ENCODE data around the gene RNF138.

DNA sequence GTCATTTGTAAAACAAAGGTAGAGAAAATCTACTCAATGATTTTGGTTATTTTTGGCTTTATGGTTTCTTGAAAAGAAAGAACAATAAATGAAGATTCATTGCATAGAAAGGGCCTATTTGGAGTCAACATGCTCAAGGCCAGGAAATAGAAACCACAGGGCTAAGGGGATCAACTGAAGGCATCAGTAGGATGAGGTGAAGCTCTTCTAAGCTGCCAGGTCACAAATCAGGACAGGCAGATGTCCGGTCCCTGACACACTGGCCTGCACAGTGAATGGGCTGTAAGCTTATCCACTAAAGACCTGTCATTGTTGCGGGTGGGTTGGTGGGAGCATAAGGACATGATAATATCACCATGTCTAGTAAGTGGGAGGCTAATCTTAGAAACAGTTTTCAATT is 31.6 kb upstream of the RNF138 start:
- TF ChIP-seq, protein P1, sequence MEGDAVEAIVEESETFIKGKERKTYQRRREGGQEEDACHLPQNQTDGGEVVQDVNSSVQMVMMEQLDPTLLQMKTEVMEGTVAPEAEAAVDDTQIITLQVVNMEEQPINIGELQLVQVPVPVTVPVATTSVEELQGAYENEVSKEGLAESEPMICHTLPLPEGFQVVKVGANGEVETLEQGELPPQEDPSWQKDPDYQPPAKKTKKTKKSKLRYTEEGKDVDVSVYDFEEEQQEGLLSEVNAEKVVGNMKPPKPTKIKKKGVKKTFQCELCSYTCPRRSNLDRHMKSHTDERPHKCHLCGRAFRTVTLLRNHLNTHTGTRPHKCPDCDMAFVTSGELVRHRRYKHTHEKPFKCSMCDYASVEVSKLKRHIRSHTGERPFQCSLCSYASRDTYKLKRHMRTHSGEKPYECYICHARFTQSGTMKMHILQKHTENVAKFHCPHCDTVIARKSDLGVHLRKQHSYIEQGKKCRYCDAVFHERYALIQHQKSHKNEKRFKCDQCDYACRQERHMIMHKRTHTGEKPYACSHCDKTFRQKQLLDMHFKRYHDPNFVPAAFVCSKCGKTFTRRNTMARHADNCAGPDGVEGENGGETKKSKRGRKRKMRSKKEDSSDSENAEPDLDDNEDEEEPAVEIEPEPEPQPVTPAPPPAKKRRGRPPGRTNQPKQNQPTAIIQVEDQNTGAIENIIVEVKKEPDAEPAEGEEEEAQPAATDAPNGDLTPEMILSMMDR (IDR thresholded peaks at IDR 0.05) = no peak
- TF ChIP-seq POLR2A (IDR thresholded peaks at IDR 0.05) = no peak

Measured in thyroid gland (tissue), 4 donors.